OCI-LY1 (cell line): ENCODE measurements around the gene TCN2.

Experiments used
- H2AFZ ChIP-seq: fragments of 200-600 bp; sonication (generic), shearing (Covaris generic); 2 replicates; pipeline ENCODE4 v1.6.0; 2014; ENCODE audit warnings: antibody characterized with exemption, mild to moderate bottlenecking, low read length
- H3F3A ChIP-seq: fragments of 200-600 bp; sonication (generic), shearing (Covaris generic); 2 replicates; pipeline ENCODE4 v1.6.0; 2014; ENCODE audit warnings: mild to moderate bottlenecking, antibody characterized with exemption, low read length, moderate library complexity; ENCODE audit not compliant: insufficient read depth
- H3K27ac ChIP-seq: fragments of 200-600 bp; sonication (generic); 2 replicates; pipeline ENCODE4 v1.5.1; 2014; ENCODE audit warnings: low read length, mixed run types, mild to moderate bottlenecking, low read depth; ENCODE audit not compliant: poor library complexity, severe bottlenecking
- H3K27me3 ChIP-seq: fragments of 200-600 bp; sonication (generic); 2 replicates; pipeline ENCODE4 v1.6.0; 2014; ENCODE audit warnings: antibody characterized with exemption, mild to moderate bottlenecking, low read length, moderate library complexity; ENCODE audit not compliant: insufficient read depth
- H3K36me3 ChIP-seq: fragments of 200-600 bp; sonication (generic); 2 replicates; pipeline ENCODE4 v1.6.1; 2014; ENCODE audit warnings: mild to moderate bottlenecking, antibody characterized with exemption, low read length, moderate library complexity, mixed read lengths; ENCODE audit not compliant: insufficient read depth
- H3K4me1 ChIP-seq: fragments of 200-600 bp; sonication (generic); 2 replicates; pipeline ENCODE4 v1.5.1; 2014; ENCODE audit warnings: mild to moderate bottlenecking, low read length, moderate library complexity; ENCODE audit not compliant: insufficient read depth, severe bottlenecking
- H3K4me2 ChIP-seq: fragments of 200-600 bp; sonication (generic), shearing (Covaris generic); 2 replicates; pipeline ENCODE4 v1.6.1; 2014; ENCODE audit warnings: low read length
- H3K4me3 ChIP-seq: fragments of 200-600 bp; sonication (generic); 2 replicates; pipeline ENCODE4 v1.5.1; 2014; ENCODE audit warnings: low read length, low read depth, mild to moderate bottlenecking, mixed read lengths; ENCODE audit not compliant: poor library complexity, severe bottlenecking
- H3K79me2 ChIP-seq: fragments of 200-600 bp; shearing (Covaris generic); 2 replicates; pipeline ENCODE4 v1.6.1; 2016; ENCODE audit warnings: mixed run types, low read length, mixed read lengths; ENCODE audit not compliant: insufficient read depth
- H3K9ac ChIP-seq: fragments of 200-600 bp; sonication (generic), shearing (Covaris generic); 2 replicates; pipeline ENCODE4 v1.6.1; 2014; ENCODE audit warnings: mild to moderate bottlenecking, low read length, mixed read lengths
- H3K9me2 ChIP-seq: fragments of 200-600 bp; sonication (generic), shearing (Covaris generic); 2 replicates; pipeline ENCODE4 v1.6.1; 2014; ENCODE audit warnings: low read depth, mild to moderate bottlenecking, low read length, mixed read lengths
- H3K9me3 ChIP-seq: fragments of 200-600 bp; shearing (Covaris generic); 2 replicates; pipeline ENCODE4 v1.6.1; 2014; ENCODE audit warnings: low read length, mixed read lengths
- H4K20me1 ChIP-seq: fragments of 200-600 bp; sonication (generic), shearing (Covaris generic); 2 replicates; pipeline ENCODE4 v1.6.0; 2016; ENCODE audit warnings: mild to moderate bottlenecking, low read length; ENCODE audit not compliant: insufficient read depth
- CTCF ChIP-seq: fragments of 200-600 bp; sonication (generic), shearing (Covaris generic); IDR thresholded peaks from 2 replicates; pipeline ENCODE4 v1.5.1; 2017; ENCODE audit warnings: mild to moderate bottlenecking, antibody characterized with exemption, low read length, moderate library complexity, mixed read lengths
- EZH2 ChIP-seq: fragments of 200-600 bp; sonication (generic), shearing (Covaris generic); IDR thresholded peaks from 2 replicates; pipeline ENCODE4 v1.8.0; 2017; ENCODE audit warnings: borderline replicate concordance, mixed run types, mild to moderate bottlenecking, antibody characterized with exemption, low read length, moderate library complexity, mixed read lengths

The TCN2 gene

GRCh38 chr22:30574095-30574981 lies 32.6 kb upstream of the TCN2 start, which contains the start of gene GAL3ST1:
Gene GAL3ST1 (minus strand): TSS chr22:30574665. CDS start chr22:30557392, 17,273 bp downstream.
- H3K9ac ChIP-seq = no peak within 1 kb of the TSS
- H3K36me3 ChIP-seq = peaks cover 44% of the 10 kb centered on the region
- TF ChIP-seq EZH2 = no peak
- no peak for TF ChIP-seq CTCF
- H4K20me1 ChIP-seq = no peaks in the 10 kb centered on the region
- no peaks in the 10 kb centered on the region for H3K9me3 ChIP-seq
- no peaks in the 10 kb centered on the region for H3K79me2 ChIP-seq
- no peak within 1 kb of the TSS for H3K4me2 ChIP-seq
- H3K27ac ChIP-seq = no peak within 1 kb of the TSS
- H3K9me2 ChIP-seq = no peaks in the 10 kb centered on the region
- H3F3A ChIP-seq = no peaks in the 10 kb centered on the region
- no peaks in the 10 kb centered on the region for H3K4me1 ChIP-seq
- H3K27me3 ChIP-seq = no peaks in the 10 kb centered on the region
- no peak within 1 kb of the TSS for H2AFZ ChIP-seq
- no peak within 1 kb of the TSS for H3K4me3 ChIP-seq

GRCh38 chr22:30574997-30575671 lies 31.8 kb upstream of the TCN2 start:
- Histone ChIP-seq H3K9ac (no peak overlapping the region), H3K4me1 (no peaks in the 10 kb centered on the region), H3K4me3 (no peak overlapping the region), H4K20me1 (no peaks in the 10 kb centered on the region), H3K9me2 (no peaks in the 10 kb centered on the region), H3K36me3 (peaks cover 52% of the 10 kb centered on the region), H2AFZ (no peak overlapping the region), H3F3A (no peaks in the 10 kb centered on the region), H3K4me2 (no peak overlapping the region), H3K27ac (no peak overlapping the region), H3K9me3 (no peaks in the 10 kb centered on the region), H3K79me2 (no peaks in the 10 kb centered on the region), H3K27me3 (no peaks in the 10 kb centered on the region)
- TF ChIP-seq CTCF (no peak), EZH2 (no peak)

- H3K4me2 ChIP-seq = no peak overlapping the region
- no peaks in the 10 kb centered on the region for H3K79me2 ChIP-seq
- H3K27me3 ChIP-seq = no peaks in the 10 kb centered on the region
- no peaks in the 10 kb centered on the region for H3K4me1 ChIP-seq
- no peaks in the 10 kb centered on the region for H3K9me3 ChIP-seq
- no peaks in the 10 kb centered on the region for H3F3A ChIP-seq
- no peaks in the 10 kb centered on the region for H3K9me2 ChIP-seq
- H3K9ac ChIP-seq = no peak overlapping the region
- H3K27ac ChIP-seq = no peak overlapping the region
- no peak overlapping the region for H3K4me3 ChIP-seq
- no peak overlapping the region for H2AFZ ChIP-seq
- H3K36me3 ChIP-seq = peaks cover 59% of the 10 kb centered on the region
- no peak for TF ChIP-seq CTCF
- TF ChIP-seq EZH2 = no peak
- H4K20me1 ChIP-seq = no peaks in the 10 kb centered on the region
Measured at GRCh38 chr22:30575859-30576258, 31.1 kb upstream of the TCN2 start.
